ENCODE measurements around the gene ACIN1. TPM values are rescaled to one million over a fixed set of nuclear protein-coding genes. Genes with fewer than 3 reads are reported as not detected.
"Not testable (repeated sequence)": the region's sequence is repeated elsewhere in the genome, so short reads cannot be mapped to it uniquely, and the experiment has no call there.

ACIN1 gene
- total and polyA plus RNA-seq, 10 of the 15 experiments (the other 5 are each of a cell fraction or from before 2014, with no cell fraction given), result 4.3 to 148 (median 93.4) TPM

- TF ChIP-seq SKIL (IDR thresholded peaks at IDR 0.05; ENCODE audit: low read depth, poor library complexity, severe bottlenecking) (no peak), ZNF207 (IDR thresholded peaks at IDR 0.05; ENCODE audit: borderline replicate concordance) (no peak), MLLT1 (IDR thresholded peaks at IDR 0.05) (no peak), JUNB (IDR thresholded peaks at IDR 0.05) (no peak)
Observed at GRCh38 chr14:23017091-23017490, 77.8 kb downstream of the ACIN1 start (continued).

GRCh38 chr14:23015618-23016017 lies 79.3 kb downstream of the ACIN1 start:
- ATAC-seq (no peak), DNase-seq (ENCODE audit: low read depth, low spot score) (no peak), FAIRE-seq (no peak)
- in situ Hi-C loops (cut with MboI), result no loop called here
- BruUV-seq (replicated peaks), result no TSS peak
- no peaks in the 10 kb centered on the region for H3K4me1 ChIP-seq (ENCODE audit: control insufficient read depth, insufficient read depth, low read length)
- no peaks in the 10 kb centered on the region for H3K79me2 ChIP-seq (ENCODE audit: control insufficient read depth, insufficient read depth, low read length)
- ChIA-PET CTCF (interaction anchor here (1.2 to 4.3 kb wide), 3 partner anchors 8 to 53 kb away, joined by 5 to 14 read pairs (median 9); no protein-coding TSS in a partner anchor), SMC1A (ENCODE audit: uncharacterized antibody, unreplicated experiment) (interaction anchor here (1.4 to 1.6 kb wide), 2 partner anchors 9 kb away, joined by 3 to 4 read pairs; no protein-coding TSS in a partner anchor), RAD21 (ENCODE audit: unreplicated experiment) (interaction anchor here (0.6 kb wide), 1 partner anchor 8 kb away, joined by 3 read pairs; no protein-coding TSS in a partner anchor), POLR2A (interaction anchor here (0.7 to 1.0 kb wide), 2 partner anchors 8 to 16 kb away, joined by 3 read pairs; no protein-coding TSS in a partner anchor)
- no peak overlapping the region for H3K4me2 ChIP-seq (ENCODE audit: control insufficient read depth, insufficient read depth)
- H3K9me3 ChIP-seq (replicated peaks; ENCODE audit: control insufficient read depth, insufficient read depth, low read length), result no peaks in the 10 kb centered on the region
- no peak overlapping the region for H3K4me3 ChIP-seq
- intact Hi-C loops (cut with micrococcal nuclease; ENCODE audit: unreplicated experiment), result no loop called here
- H2AFZ ChIP-seq (ENCODE audit: control insufficient read depth, low read depth, low read length), result no peak overlapping the region; the same call in 1 of the 2 replicates
- TF ChIP-seq USF2 (IDR thresholded peaks at IDR 0.05; ENCODE audit: borderline replicate concordance, low read depth, low read length), result no peak
- no peak for TF ChIP-seq EED (IDR thresholded peaks at IDR 0.05; ENCODE audit: low read depth)
- TF ChIP-seq RAD21 (IDR thresholded peaks at IDR 0.05; ENCODE audit: insufficient read depth, low read depth, low read length), result no peak
- no peak for TF ChIP-seq ZSCAN29 (IDR thresholded peaks at IDR 0.05)
- H3K27ac ChIP-seq (ENCODE audit: control insufficient read depth, insufficient read depth), result no peak overlapping the region
- H4K20me1 ChIP-seq (ENCODE audit: control insufficient read depth, insufficient read depth), result no peaks in the 10 kb centered on the region
- no peaks in the 10 kb centered on the region for H3K36me3 ChIP-seq (ENCODE audit: control insufficient read depth in 2 of 2, insufficient read depth in 2 of 2, low read length in 1 of 2)
- no peak overlapping the region for H3K9ac ChIP-seq (ENCODE audit: control insufficient read depth, insufficient read depth, low read length)
- WGBS (ENCODE audit: insufficient coverage, insufficient replicate concordance, low lambda C conversion rate, missing lambda C conversion rate), result 98% methylated on average over 4 of the region's 4 CpGs
- H3K27me3 ChIP-seq (replicated peaks in 1 of 2; ENCODE audit: control insufficient read depth in 2 of 2, insufficient read depth in 2 of 2, low read length in 1 of 2), result no peaks in the 10 kb centered on the region

- H3K4me1 ChIP-seq (ENCODE audit: control insufficient read depth, insufficient read depth, low read length); intact Hi-C loops (cut with micrococcal nuclease; ENCODE audit: unreplicated experiment); H3K4me2 ChIP-seq (ENCODE audit: control insufficient read depth, insufficient read depth); H3K9ac ChIP-seq (ENCODE audit: control insufficient read depth, insufficient read depth, low read length); H3K36me3 ChIP-seq (ENCODE audit: control insufficient read depth in 2 of 2, insufficient read depth in 2 of 2, low read length in 1 of 2); ATAC-seq; H3K27me3 ChIP-seq (replicated peaks in 1 of 2; ENCODE audit: control insufficient read depth in 2 of 2, insufficient read depth in 2 of 2, low read length in 1 of 2); in situ Hi-C loops (cut with MboI); H2AFZ ChIP-seq (ENCODE audit: control insufficient read depth, low read depth, low read length); BruUV-seq (replicated peaks); DNase-seq (ENCODE audit: low read depth, low spot score); H4K20me1 ChIP-seq (ENCODE audit: control insufficient read depth, insufficient read depth); H3K27ac ChIP-seq (ENCODE audit: control insufficient read depth, insufficient read depth); H3K4me3 ChIP-seq; H3K9me3 ChIP-seq (replicated peaks; ENCODE audit: control insufficient read depth, insufficient read depth, low read length); FAIRE-seq; H3K79me2 ChIP-seq (ENCODE audit: control insufficient read depth, insufficient read depth, low read length): not testable (repeated sequence)
- ChIA-PET SMC1A (ENCODE audit: uncharacterized antibody, unreplicated experiment) (interaction anchor here (0.7 kb wide), 1 partner anchor 328 kb away, joined by 3 read pairs; no protein-coding TSS in a partner anchor), RAD21 (ENCODE audit: unreplicated experiment) (interaction anchor here (0.6 kb wide), 1 partner anchor 86 kb away, joined by 3 read pairs; no protein-coding TSS in a partner anchor), CTCF (interaction anchor here (0.7 to 4.3 kb wide), 6 partner anchors 10 to 64 kb away, joined by 3 to 16 read pairs (median 5); no protein-coding TSS in a partner anchor), POLR2A (interaction anchor here (0.8 to 1.3 kb wide), 2 partner anchors 10 to 81 kb away, joined by 3 read pairs; partner anchors contain the start of genes ACIN1 and C14orf119)
- WGBS (ENCODE audit: insufficient coverage, insufficient replicate concordance, low lambda C conversion rate, missing lambda C conversion rate), result 81% methylated on average over 5 of the region's 5 CpGs
Observed at GRCh38 chr14:23013749-23014054, 81.2 kb downstream of the ACIN1 start.

All from GM12878 (cell line).